Activated T-cell treated with anti-CD3 and anti-CD28 coated beads for 4 hours (primary cell): ENCODE results near the gene GLI2.

Experiments
- DNase-seq: peaks from one replicate; pipeline ENCODE4 v3.0.0-alpha.2; 2020

The GLI2 gene

GRCh38 chr2:120759543-120760331, 24.1 kb downstream of the GLI2 start:
- DNase-seq: no peak

GRCh38 chr2:120760446-120761135, 24.9 kb downstream of the GLI2 start:
- DNase-seq: no peak

DNA sequence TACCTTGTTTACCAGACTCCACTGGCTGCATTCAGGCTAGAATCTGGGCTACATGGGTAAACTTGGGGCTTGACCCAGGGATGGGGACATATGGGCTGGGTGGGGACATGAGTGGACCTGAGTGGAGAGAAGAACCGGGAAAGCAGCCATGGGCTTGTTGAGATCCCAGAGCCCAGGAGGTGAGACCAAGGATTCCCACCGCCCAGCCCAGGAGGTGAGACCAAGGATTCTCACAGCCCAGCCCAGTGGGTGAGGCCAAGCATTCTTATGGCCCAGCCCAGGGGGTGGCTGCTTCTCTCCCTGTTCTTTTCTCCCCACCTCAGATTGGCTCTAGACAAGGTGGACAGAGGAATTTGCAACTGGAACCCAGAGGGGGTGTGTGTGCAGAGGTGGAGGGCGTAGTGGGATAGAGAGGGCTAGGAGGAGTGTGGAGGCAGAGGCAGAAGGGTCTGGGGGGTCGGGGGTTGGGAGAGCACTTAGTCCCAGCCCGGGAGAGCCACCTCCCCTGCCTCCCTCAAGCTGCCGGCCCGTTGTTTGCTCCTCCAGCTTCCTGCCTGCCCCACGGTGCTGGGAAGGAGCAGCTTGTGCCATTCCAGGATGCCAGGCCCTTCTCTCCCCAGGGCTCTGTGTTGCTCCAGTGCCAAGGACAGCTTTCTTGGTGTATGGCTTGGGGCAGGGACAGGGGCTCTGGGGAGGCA, 25.6 kb downstream of the GLI2 start:
- no peak for DNase-seq

GRCh38 chr2:120761911-120762310, 26.2 kb downstream of the GLI2 start:
- no peak for DNase-seq

GRCh38 chr2:120762341-120763061, 26.8 kb downstream of the GLI2 start:
- no peak for DNase-seq

DNA sequence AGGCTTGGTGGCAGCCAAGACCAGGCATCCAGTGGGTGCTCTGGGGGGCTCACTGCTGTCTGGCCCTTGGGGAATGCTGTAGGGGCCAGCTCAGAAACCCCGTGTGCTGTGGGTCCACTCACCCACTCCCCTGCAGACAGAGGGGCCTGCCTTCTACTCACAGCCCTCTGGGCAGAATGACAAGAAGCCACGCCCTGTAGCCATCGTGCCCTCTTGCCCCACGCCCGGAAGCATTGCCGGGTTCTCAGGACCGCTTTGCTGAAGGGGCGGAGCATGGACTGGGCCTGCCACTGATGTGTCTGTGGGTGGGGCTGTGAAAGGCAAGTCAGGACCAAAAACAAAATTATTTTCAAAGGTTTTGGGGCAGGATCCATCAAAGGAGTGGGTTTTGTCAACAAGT, 27.8 kb downstream of the GLI2 start:
- DNase-seq: no peak

DNA sequence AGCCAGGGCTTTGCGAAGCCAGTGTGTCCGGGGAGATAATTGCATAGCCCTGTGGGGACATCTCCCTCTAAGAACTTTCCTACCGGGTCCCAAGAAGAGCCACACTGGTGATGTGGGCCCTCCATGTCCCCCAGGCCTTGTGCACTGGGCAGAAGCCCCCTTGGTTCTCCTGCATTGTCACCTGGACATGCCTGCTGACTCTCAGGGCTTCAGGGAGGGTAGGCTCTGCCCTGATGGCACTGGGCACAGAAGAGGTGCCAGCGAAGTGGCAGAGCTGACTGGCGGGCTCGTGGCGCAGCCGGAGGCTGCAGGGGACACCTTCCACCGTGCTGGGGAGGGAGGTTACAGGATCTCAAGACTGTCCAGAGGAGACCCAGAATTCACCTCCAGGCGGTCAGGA, 28.3 kb downstream of the GLI2 start:
- no peak for DNase-seq

GRCh38 chr2:120764492-120764891, 28.8 kb downstream of the GLI2 start:
- DNase-seq: no peak

DNA sequence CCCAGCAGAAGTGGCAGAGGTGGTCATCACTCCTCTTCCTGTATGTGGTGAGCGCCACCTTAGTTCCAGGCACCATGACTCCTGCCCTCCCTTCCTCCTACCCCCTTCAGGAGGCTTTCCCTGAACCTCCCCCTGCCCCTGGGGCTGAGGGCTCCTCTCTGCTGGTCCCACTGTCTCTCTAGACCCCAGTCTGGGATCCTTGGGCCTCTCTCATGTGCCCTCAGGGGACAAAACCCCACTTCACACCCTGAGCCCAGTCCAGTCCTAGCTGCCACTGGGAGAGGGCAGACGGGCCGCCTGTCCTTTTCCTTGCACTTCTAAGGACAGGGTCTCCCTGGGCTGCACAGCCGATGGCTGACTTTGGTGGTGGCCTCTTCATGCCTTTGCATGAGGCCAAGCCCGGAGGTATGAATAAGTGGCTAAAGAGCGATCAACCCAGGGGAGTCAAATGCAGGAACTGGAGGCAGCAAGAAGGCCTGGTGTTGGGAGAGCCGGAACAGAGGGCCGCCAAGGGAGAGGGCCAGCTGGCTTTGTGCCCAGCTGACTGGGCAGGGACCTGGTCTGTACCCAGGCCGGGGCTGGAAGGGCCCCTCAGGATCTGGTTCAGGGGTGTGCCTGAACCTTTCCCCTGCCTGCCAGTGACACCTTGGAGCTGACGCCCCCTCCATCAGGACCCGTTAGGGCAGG, 29.5 kb downstream of the GLI2 start:
- DNase-seq: no peak

DNA sequence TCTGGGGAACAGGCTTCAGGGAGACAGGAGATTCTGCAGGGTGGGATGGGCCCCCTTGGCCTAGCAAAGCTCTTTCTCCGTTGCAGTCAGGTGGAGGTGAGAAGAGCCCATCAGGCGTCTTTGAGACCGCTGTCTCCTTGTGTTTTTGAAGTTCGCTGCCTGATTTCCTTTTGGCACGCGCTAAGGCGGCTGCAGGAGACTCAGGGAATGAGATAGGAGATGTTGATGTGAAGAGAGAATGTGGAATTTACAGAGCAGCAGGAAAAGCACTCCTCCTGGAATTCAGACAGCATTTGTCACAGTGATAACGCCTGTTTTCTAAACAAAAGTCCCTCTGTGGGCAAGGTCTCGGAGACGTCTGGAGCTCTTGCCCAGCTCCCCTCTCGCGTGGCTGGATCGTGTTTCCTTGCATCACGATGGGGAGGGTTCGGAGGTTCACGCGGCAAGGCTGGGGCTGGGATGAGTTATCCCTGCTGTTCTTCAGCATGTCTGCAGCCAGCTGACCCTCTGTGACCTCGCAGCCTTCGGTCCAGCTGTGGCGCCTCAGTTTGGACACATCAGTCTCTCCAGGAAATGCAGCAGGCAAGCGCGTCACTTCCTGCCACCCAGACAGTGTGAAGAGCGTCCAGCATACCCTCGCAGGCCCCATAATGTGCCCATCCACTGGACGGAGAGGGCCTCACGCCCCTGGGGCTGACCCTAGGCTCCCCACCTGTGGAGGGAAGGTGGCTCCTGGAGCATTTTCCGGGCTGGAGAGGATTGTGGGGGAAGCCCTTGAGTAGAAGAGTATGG, 30.2 kb downstream of the GLI2 start:
- DNase-seq: no peak

- no peak for DNase-seq
These were observed 31.0 kb downstream of the GLI2 start for GRCh38 chr2:120766470-120767351.

- no peak for DNase-seq
These were observed 31.9 kb downstream of the GLI2 start for GRCh38 chr2:120767486-120768005.

GRCh38 chr2:120768112-120769048, 32.7 kb downstream of the GLI2 start:
- no peak for DNase-seq

- DNase-seq: no peak
These were observed 33.6 kb downstream of the GLI2 start for GRCh38 chr2:120769076-120769786.

DNA sequence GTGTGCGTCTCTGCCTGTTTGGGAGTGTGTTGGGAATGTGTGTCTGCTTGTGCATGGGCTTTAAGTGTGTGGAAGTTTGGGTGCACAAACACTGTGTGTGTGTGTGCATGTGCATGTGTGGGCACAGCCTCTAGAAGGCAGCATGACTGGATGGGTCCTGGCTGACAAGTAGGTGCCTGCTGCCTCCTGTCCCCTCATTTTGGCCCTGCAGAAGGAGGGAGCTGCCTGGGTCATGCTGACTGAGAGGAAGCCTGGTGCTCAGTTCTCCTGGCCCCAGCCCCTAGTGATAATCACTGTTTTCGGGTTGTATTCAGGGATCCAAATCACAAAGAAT, 34.1 kb downstream of the GLI2 start:
- no peak for DNase-seq

DNA sequence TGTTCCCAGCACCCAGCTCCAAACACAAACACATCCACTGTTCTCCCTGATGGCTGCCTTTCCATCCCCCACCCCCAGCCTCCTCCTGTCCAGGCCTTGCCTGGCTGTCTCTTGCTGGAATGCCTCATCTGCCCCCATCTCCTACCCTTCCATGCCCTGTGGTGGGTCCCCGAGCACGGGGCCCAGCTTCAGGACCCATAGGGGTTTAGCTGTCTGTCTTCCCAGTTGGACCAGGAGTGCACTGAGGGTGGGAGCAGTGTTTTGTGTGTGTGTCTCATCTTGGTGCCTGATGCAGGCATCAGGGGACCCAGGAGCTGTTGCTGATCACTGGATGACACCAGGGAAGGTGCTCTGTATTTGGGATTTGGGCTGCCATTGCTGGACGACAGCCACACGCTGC, 34.5 kb downstream of the GLI2 start:
- no peak for DNase-seq

- no peak for DNase-seq
These were observed 35.0 kb downstream of the GLI2 start for GRCh38 chr2:120770641-120771040.

DNA sequence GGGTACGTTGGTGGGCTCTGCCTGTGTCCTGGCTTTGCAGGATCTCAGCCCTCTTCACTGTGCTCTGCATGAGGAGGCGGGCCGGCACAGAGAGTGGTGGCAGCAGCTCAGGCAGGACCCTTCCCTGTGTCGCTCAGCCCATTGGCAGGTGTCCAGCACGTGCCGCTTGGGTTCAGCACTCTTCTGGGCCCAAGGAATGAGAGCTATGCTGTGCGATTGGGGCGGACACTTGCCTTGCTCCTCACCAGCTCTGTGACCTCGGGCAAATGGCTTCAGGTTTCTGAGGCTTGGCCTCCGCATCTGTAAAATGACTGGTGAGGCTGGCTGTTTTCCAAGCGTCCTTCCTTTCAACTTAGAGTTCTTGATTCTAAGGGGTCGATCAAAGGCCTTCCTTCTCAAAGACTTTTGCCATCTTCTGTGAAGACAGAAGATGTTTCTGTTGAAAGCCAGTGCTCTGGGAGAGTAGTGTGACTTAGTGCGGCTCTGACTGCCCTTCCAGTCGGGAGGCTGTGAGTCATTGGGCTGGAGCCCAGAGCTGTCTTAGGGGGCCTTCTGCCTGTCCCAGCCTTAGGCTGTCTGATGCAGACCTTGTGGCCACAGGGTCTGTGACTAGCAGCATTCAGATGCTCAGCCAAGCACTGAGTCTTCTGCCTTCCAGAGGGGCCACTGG, 35.6 kb downstream of the GLI2 start:
- DNase-seq: no peak
